ENCODE measurements around the gene MYH16.

Gene MYH16

DNA sequence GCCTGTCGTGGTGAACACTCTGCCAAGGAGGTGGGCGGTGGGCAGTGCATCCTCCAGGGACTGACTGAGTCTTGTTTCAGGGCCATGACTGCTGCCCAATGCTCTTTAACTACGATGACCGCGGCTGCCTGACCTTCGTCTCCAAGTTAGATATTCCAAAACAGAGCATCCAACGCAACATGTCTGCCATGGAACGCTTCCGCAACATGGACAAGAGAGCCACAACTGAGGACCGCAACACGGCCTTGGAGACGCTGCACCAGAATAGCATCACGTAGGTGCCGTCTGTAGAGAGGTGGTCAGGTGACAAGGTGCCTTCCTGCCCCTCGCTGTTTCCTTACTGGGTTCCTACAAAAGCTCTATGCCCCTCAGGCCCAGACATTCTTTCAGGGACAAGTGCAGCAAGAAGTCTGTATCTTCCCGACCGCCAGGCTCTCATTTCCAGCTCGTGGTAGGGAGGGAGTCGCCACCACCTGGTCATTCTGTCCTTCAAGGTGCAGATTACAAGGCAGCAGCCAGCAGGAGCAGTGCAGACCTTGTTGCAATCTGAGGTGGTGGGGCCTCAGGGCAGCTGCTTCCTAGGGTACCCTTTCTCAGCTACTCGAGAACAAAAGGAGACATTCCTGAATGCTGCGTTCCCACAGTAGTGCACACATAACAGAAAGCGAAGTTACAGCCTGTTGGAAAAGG, 87.0 kb downstream of the MYH16 start:
- DNase-seq, result no peak
